SH-SY5Y (cell line): ENCODE data around the gene PGM2.

ENCODE experiments used
- GATA2 ChIP-seq: IDR thresholded peaks from 2 replicates; pipeline ENCODE4 v1.6.1; 2011; ENCODE audit warnings: mild to moderate bottlenecking, low read depth, low read length
- GATA3 ChIP-seq: IDR thresholded peaks from 2 replicates; pipeline ENCODE4 v1.6.1; 2011; ENCODE audit warnings: low read depth, mild to moderate bottlenecking, low read length, moderate library complexity

GRCh38 chr4:37816719-37817118 is 9.8 kb upstream of the PGM2 start:
- TF ChIP-seq GATA3 (no peak), GATA2 (no peak)
